ENCODE data around the gene INPP5A.

Gene INPP5A

GRCh38 chr10:132564249-132564605, 26.6 kb downstream of the INPP5A start:
- no peak overlapping the region for H3K4me2 ChIP-seq (ENCODE audit: low read depth, low read length)
- no peak overlapping the region for H3K27ac ChIP-seq (ENCODE audit: low read length)
- no peaks in the 10 kb centered on the region for H3K4me1 ChIP-seq (ENCODE audit: low read length)
- H3K4me3 ChIP-seq (ENCODE audit: low read length), result no peak overlapping the region
- no peaks in the 10 kb centered on the region for H4K20me1 ChIP-seq (ENCODE audit: insufficient read depth, low read length)
- H2AFZ ChIP-seq (ENCODE audit: low read length), result no peak overlapping the region
- no peaks in the 10 kb centered on the region for H3K36me3 ChIP-seq (replicated peaks; ENCODE audit: insufficient read depth, low read length)
- no peaks in the 10 kb centered on the region for H3K79me2 ChIP-seq (ENCODE audit: low read length)
- H3K9me2 ChIP-seq (replicated peaks; ENCODE audit: insufficient read depth, low read length), result no peaks in the 10 kb centered on the region
- no peaks in the 10 kb centered on the region for H3K27me3 ChIP-seq (replicated peaks; ENCODE audit: insufficient read depth, low read length)
- H3K9ac ChIP-seq (ENCODE audit: low read length), result no peak overlapping the region
- TF ChIP-seq CTCF (IDR thresholded peaks at IDR 0.05; ENCODE audit: low read length), result no peak
- DNase-seq, result no peak
- H3F3A ChIP-seq (ENCODE audit: insufficient read depth, low read length), result no peaks in the 10 kb centered on the region
- H3K9me3 ChIP-seq (replicated peaks; ENCODE audit: insufficient read depth, low read length), result no peaks in the 10 kb centered on the region

- TF ChIP-seq CTCF (IDR thresholded peaks at IDR 0.05; ENCODE audit: low read length) (no peak), EZH2 (optimal IDR thresholded peaks at IDR 0.05; ENCODE audit: low read depth, low read length) (no peak), EZH2phosphoT487 (IDR thresholded peaks at IDR 0.05; ENCODE audit: low read length) (no peak)
- Histone ChIP-seq H4K20me1 (ENCODE audit: insufficient read depth, low read length) (no peaks in the 10 kb centered on the region), H3K9ac (ENCODE audit: low read length) (no peak overlapping the region), H3K4me1 (ENCODE audit: low read length) (no peaks in the 10 kb centered on the region), H3F3A (ENCODE audit: insufficient read depth, low read length) (no peaks in the 10 kb centered on the region), H3K27me3 (replicated peaks; ENCODE audit: insufficient read depth, low read length) (no peaks in the 10 kb centered on the region), H3K79me2 (ENCODE audit: low read length) (no peaks in the 10 kb centered on the region), H3K4me2 (ENCODE audit: low read depth, low read length) (no peak overlapping the region), H3K36me3 (replicated peaks; ENCODE audit: insufficient read depth, low read length) (no peaks in the 10 kb centered on the region), H2AFZ (ENCODE audit: low read length) (no peak overlapping the region), H3K27ac (ENCODE audit: low read length) (no peak overlapping the region), H3K4me3 (ENCODE audit: low read length) (no peak overlapping the region), H3K9me3 (replicated peaks; ENCODE audit: insufficient read depth, low read length) (no peaks in the 10 kb centered on the region), H3K9me2 (replicated peaks; ENCODE audit: insufficient read depth, low read length) (no peaks in the 10 kb centered on the region)
- no peak for DNase-seq
These were observed 27.1 kb downstream of the INPP5A start for GRCh38 chr10:132564690-132565089.

GRCh38 chr10:132565516-132566209, 28.1 kb downstream of the INPP5A start:
- TF ChIP-seq EZH2phosphoT487 (IDR thresholded peaks at IDR 0.05; ENCODE audit: low read length) (no peak), CTCF (IDR thresholded peaks at IDR 0.05; ENCODE audit: low read length) (no peak), EZH2 (optimal IDR thresholded peaks at IDR 0.05; ENCODE audit: low read depth, low read length) (no peak)
- DNase-seq, result no peak
- no peaks in the 10 kb centered on the region for H3F3A ChIP-seq (ENCODE audit: insufficient read depth, low read length)
- no peak overlapping the region for H3K27ac ChIP-seq (ENCODE audit: low read length)
- no peaks in the 10 kb centered on the region for H3K9me3 ChIP-seq (replicated peaks; ENCODE audit: insufficient read depth, low read length)
- peaks cover 2% of the 10 kb centered on the region for H3K4me1 ChIP-seq (ENCODE audit: low read length)
- no peak overlapping the region for H3K4me3 ChIP-seq (ENCODE audit: low read length)
- no peak overlapping the region for H3K9ac ChIP-seq (ENCODE audit: low read length)
- no peaks in the 10 kb centered on the region for H3K9me2 ChIP-seq (replicated peaks; ENCODE audit: insufficient read depth, low read length)
- H3K36me3 ChIP-seq (replicated peaks; ENCODE audit: insufficient read depth, low read length), result no peaks in the 10 kb centered on the region
- H3K27me3 ChIP-seq (replicated peaks; ENCODE audit: insufficient read depth, low read length), result no peaks in the 10 kb centered on the region
- H3K79me2 ChIP-seq (ENCODE audit: low read length), result no peaks in the 10 kb centered on the region
- no peak overlapping the region for H3K4me2 ChIP-seq (ENCODE audit: low read depth, low read length)
- H4K20me1 ChIP-seq (ENCODE audit: insufficient read depth, low read length), result no peaks in the 10 kb centered on the region
- no peak overlapping the region for H2AFZ ChIP-seq (ENCODE audit: low read length)
